Type B pancreatic cell (in vitro differentiated cells): ENCODE results near the gene DEPDC1. TPM values are rescaled to one million over a fixed set of nuclear protein-coding genes. Genes with fewer than 3 reads are reported as not detected.

Source experiments
- DNase-seq: peaks from one replicate; pipeline ENCODE4 v3.0.0; 2021; ENCODE audit warnings: mixed read lengths; ENCODE audit not compliant: unreplicated experiment; ENCODE audit errors: extremely low spot score
- H3K27ac Mint-ChIP-seq: 2 replicates; pipeline ENCODE4 v1.8.0; 2021; ENCODE audit warnings: mild to moderate bottlenecking, mixed read lengths
- H3K27me3 Mint-ChIP-seq: 2 replicates; pipeline ENCODE4 v1.8.0; 2021; ENCODE audit warnings: mixed read lengths
- H3K36me3 Mint-ChIP-seq: 2 replicates; pipeline ENCODE4 v1.8.0; 2021; ENCODE audit warnings: mixed read lengths
- H3K4me1 Mint-ChIP-seq: one replicate; pipeline ENCODE4 v1.8.0; 2021; ENCODE audit warnings: mixed read lengths; ENCODE audit not compliant: unreplicated experiment
- H3K4me3 Mint-ChIP-seq: 2 replicates; pipeline ENCODE4 v1.8.0; 2021; ENCODE audit warnings: mild to moderate bottlenecking, mixed read lengths
- H3K9me3 Mint-ChIP-seq: 2 replicates; pipeline ENCODE4 v1.8.0; 2021; ENCODE audit warnings: mixed read lengths
- CTCF ChIP-seq: fragments of 200-600 bp; sonication (generic); conservative IDR thresholded peaks from 2 replicates; pipeline ENCODE4 v1.5.0; 2021; ENCODE audit warnings: antibody characterized with exemption, mild to moderate bottlenecking
- long read RNA-seq: library from polyadenylated mRNA; unstranded; transcript quantifications from one replicate; pipeline ENCODE4 v2.0.0, GENCODE V29; 2020
- total RNA-seq: library from RNA; stranded (reverse); gene quantifications from 2 replicates; pipeline ENCODE4 v1.2.1, GENCODE V29; 2021; ENCODE audit warnings: low replicate concordance

The DEPDC1 gene
- total RNA-seq, result 9.7 and 25.7 TPM in 2 replicates
- long read RNA-seq, full-length matches to known transcripts, result 1 of 56 reads
- long read RNA-seq, partial matches to known transcripts, result 49 of 56 reads
- long read RNA-seq, other reads (novel, unspliced or antisense), result 6 of 56 reads

GRCh38 chr1:68496680-68497357, at the start of gene DEPDC1:
Gene DEPDC1 (minus strand): TSS chr1:68497082. CDS start chr1:68496999, 83 bp downstream.
- TF ChIP-seq CTCF, result peak; percentile 0
- Mint-ChIP-seq H3K4me3 (peak within 1 kb of the TSS; percentile 96), H3K4me1 (peaks cover 23% of the 10 kb centered on the region)

DNA sequence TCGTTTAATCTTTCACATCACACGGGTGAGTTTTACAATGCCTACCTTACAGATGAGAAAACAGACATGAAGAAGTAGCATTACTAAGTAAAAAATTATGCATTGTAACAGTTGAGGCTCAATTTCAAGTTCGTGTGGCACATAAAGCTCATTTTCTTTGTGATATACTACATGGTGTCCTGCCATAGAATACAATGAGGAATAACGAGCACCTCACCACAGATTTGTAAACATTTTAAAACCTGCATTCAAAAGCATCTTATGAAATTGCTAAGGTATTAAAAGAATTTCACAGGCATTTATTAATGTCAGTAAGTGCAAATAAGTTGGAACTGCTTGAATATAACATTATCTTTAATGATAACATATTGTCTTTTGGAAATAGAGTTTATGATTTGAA, 47.8 kb upstream of the DEPDC1 start:
- Mint-ChIP-seq H3K27ac (no peak overlapping the region), H3K27me3 (no peaks in the 10 kb centered on the region), H3K36me3 (no peaks in the 10 kb centered on the region), H3K4me3 (no peak overlapping the region), H3K9me3 (peaks cover 3% of the 10 kb centered on the region), H3K4me1 (no peaks in the 10 kb centered on the region)
- no peak for TF ChIP-seq CTCF
- no peak for DNase-seq

More at GRCh38 chr1:68496680-68497357, at the start of gene DEPDC1:
- peak; percentile 96 for DNase-seq
- peak within 1 kb of the TSS; percentile 88 for H3K27ac Mint-ChIP-seq
- no peaks in the 10 kb centered on the region for H3K27me3 Mint-ChIP-seq
- no peaks in the 10 kb centered on the region for H3K9me3 Mint-ChIP-seq
- H3K36me3 Mint-ChIP-seq, result peaks cover 8% of the 10 kb centered on the region

- Mint-ChIP-seq H3K9me3 (no peaks in the 10 kb centered on the region), H3K27ac (no peak overlapping the region), H3K4me1 (no peaks in the 10 kb centered on the region), H3K27me3 (no peaks in the 10 kb centered on the region), H3K36me3 (no peaks in the 10 kb centered on the region), H3K4me3 (no peak overlapping the region)
- no peak for DNase-seq
- TF ChIP-seq CTCF, result no peak
Observed at GRCh38 chr1:68542586-68542985, 45.7 kb upstream of the DEPDC1 start.

DNA sequence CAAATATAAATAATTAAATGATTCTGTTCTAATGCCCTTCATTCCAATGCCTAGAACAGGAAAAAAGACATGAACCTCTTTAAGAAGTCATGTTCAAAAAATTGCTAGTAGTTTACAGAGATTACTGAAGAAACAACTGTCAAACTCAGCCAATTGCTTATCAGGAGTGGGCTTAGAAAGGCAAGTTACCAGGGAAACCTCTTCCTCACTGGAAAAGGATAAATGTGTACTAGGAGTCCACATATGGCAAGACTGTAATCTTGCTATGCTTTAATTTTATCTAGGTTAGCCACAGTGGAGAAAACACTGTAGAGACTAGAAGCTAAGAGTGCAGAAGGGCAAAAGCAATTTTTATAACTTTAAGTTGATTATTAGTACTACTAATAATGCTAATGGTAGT, 42.1 kb upstream of the DEPDC1 start:
- TF ChIP-seq CTCF, result no peak
- H3K4me1 Mint-ChIP-seq, result no peaks in the 10 kb centered on the region
- H3K4me3 Mint-ChIP-seq, result no peak overlapping the region
- no peak overlapping the region for H3K27ac Mint-ChIP-seq
- no peaks in the 10 kb centered on the region for H3K27me3 Mint-ChIP-seq
- no peak for DNase-seq
- H3K36me3 Mint-ChIP-seq, result no peaks in the 10 kb centered on the region
- no peaks in the 10 kb centered on the region for H3K9me3 Mint-ChIP-seq

DNA sequence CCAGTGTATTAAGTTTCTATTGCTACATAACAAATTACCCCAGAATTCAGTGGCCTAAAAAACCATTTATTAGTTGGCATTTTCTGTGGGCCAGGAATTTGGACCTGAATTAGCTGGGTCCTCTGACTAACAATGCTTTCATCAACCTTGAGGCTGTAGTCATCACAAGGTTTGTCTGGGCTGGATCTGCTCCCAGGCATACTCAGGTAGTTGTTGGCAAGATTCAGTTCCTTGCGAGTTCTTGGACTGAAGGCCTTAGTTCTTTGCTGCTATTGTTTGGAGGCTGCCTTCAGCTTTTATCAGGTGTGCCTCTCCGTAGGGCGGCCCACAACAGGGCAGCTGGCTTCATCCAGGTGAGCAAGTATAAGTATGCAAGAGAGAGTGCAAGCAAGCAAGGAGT, 31.4 kb upstream of the DEPDC1 start:
- H3K27ac Mint-ChIP-seq, result no peak overlapping the region
- no peaks in the 10 kb centered on the region for H3K4me1 Mint-ChIP-seq
- H3K27me3 Mint-ChIP-seq, result no peaks in the 10 kb centered on the region
- H3K4me3 Mint-ChIP-seq, result no peak overlapping the region
- no peaks in the 10 kb centered on the region for H3K9me3 Mint-ChIP-seq
- H3K36me3 Mint-ChIP-seq, result no peaks in the 10 kb centered on the region
- TF ChIP-seq CTCF, result no peak
- no peak for DNase-seq
